ENCODE results near the gene TBC1D22B. TPM values are rescaled to one million over a fixed set of nuclear protein-coding genes. Genes with fewer than 3 reads are reported as not detected.
"Not testable (repeated sequence)": the region's sequence is repeated elsewhere in the genome, so short reads cannot be mapped to it uniquely, and the experiment has no call there.

TBC1D22B gene
- total RNA-seq, 6 experiments from 2014 or later = 1.3 to 4.0 (median 2.8) TPM

GRCh38 chr6:37323580-37323979 lies 66.0 kb downstream of the TBC1D22B start:
- DNase-seq = no peak
- WGBS (ENCODE audit: insufficient coverage, low coverage, low lambda C conversion rate, missing lambda C conversion rate) = 13% methylated on average over 3 of the region's 3 CpGs
- ATAC-seq = peak in 3 of 4 donors; percentile 8 to 46 (median 26)
- peak overlapping the region in 1 of 3 donors; percentile 55 for H3K27ac ChIP-seq
- intact Hi-C loops (cut with DNase I) = loop anchor here in 1 of 2 donors (10.0 kb wide), 1 partner anchor 371 kb away; the partner anchor contains the start of gene MDGA1
- no peaks in the 10 kb centered on the region for H3K9me3 ChIP-seq
- no peaks in the 10 kb centered on the region for H3K27me3 ChIP-seq
- peaks cover 0 to 19% (median 0%) of the 10 kb centered on the region in 4 donors for H3K36me3 ChIP-seq
- TF ChIP-seq CTCF (IDR thresholded peaks at IDR 0.05) (no peak), POLR2A (IDR thresholded peaks at IDR 0.05) (no peak)
- peaks cover 0 to 20% (median 10%) of the 10 kb centered on the region in 4 donors for H3K4me1 ChIP-seq
- no peak overlapping the region for H3K4me3 ChIP-seq

GRCh38 chr6:37324131-37325033 lies 66.8 kb downstream of the TBC1D22B start:
- Histone ChIP-seq H3K4me3 (no peak overlapping the region), H3K4me1 (peaks cover 0 to 20% (median 10%) of the 10 kb centered on the region in 4 donors), H3K36me3 (peaks cover 0 to 11% (median 0%) of the 10 kb centered on the region in 4 donors), H3K27me3 (no peaks in the 10 kb centered on the region), H3K27ac (peak overlapping the region; percentile 42 to 55 (median 55)), H3K9me3 (no peaks in the 10 kb centered on the region)
- 61% methylated on average over 4 of the region's 4 CpGs for WGBS (ENCODE audit: insufficient coverage, low coverage, low lambda C conversion rate, missing lambda C conversion rate)
- peak in 2 of 4 donors; percentile 2 to 49 for ATAC-seq
- DNase-seq = no peak
- intact Hi-C loops (cut with DNase I) = loop anchor here in 1 of 2 donors (10.0 kb wide), 1 partner anchor 370 kb away; the partner anchor contains the start of gene MDGA1
- TF ChIP-seq POLR2A (IDR thresholded peaks at IDR 0.05) (no peak), CTCF (IDR thresholded peaks at IDR 0.05) (no peak)

- intact Hi-C loops (cut with DNase I); H3K9me3 ChIP-seq; H3K4me3 ChIP-seq; H3K4me1 ChIP-seq; H3K27ac ChIP-seq; H3K27me3 ChIP-seq; H3K36me3 ChIP-seq: not testable (repeated sequence)
- WGBS (ENCODE audit: insufficient coverage, low coverage, low lambda C conversion rate, missing lambda C conversion rate) = 60% methylated on average over 10 of the region's 10 CpGs
- DNase-seq (peak in 2 of 3 donors; percentile 24 to 57), ATAC-seq (peak in 1 of 4 donors; percentile 13)
These were observed 72.8 kb downstream of the TBC1D22B start for GRCh38 chr6:37330345-37330744.

DNA sequence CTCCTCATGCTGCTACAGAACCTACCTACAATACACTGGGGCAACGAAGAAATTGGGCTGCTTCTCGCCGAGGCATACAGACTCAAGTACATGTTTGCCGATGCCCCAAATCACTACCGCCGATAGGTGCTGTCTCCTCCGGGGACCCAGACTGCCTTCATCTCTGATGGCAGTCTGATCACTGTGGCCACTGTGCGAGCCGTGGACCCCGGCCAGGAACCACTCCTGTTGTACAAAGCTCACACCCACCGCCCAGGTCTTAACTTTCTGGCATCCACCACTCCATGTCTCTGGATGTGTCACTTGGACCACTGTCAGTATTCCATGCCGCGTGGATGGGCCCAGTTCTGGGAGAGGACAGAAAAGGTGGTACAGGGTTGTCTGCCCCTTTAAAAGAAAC lies 73.5 kb downstream of the TBC1D22B start:
- Histone ChIP-seq H3K9me3 (no peaks in the 10 kb centered on the region), H3K27me3 (no peaks in the 10 kb centered on the region), H3K4me1 (no peaks in the 10 kb centered on the region), H3K36me3 (peaks cover 0 to 5% (median under 1%) of the 10 kb centered on the region in 4 donors), H3K27ac (no peak overlapping the region), H3K4me3 (no peak overlapping the region)
- intact Hi-C loops (cut with DNase I) = no loop called here
- DNase-seq (no peak), ATAC-seq (no peak)
- WGBS (ENCODE audit: insufficient coverage, low coverage, low lambda C conversion rate, missing lambda C conversion rate) = 90% methylated on average over 10 of the region's 13 CpGs
- TF ChIP-seq POLR2A (IDR thresholded peaks at IDR 0.05) = no peak
- no peak for TF ChIP-seq CTCF (IDR thresholded peaks at IDR 0.05)

DNA sequence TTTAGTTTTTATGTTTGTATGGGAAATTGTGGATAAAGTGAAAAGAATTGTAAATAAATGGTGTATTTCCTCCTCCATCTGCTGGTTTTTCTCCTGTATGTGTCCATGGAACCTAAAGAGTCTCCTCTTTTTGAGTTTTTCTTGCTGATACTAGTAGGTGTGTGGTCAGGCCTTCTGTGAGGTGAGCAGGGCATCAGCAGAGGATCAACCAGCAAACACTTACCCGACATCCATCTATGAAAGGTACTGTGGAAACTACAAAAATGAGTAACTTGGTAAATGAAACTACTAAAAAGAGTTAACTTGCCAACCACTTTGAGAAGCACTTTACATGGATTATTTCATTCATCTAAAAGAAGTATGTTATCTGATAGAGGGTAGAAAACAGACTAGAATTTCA lies 75.3 kb downstream of the TBC1D22B start:
- no peak for TF ChIP-seq CTCF (IDR thresholded peaks at IDR 0.05)
- no peak for TF ChIP-seq POLR2A (IDR thresholded peaks at IDR 0.05)
- Histone ChIP-seq H3K27me3 (no peaks in the 10 kb centered on the region), H3K4me3 (no peak overlapping the region), H3K36me3 (peaks cover 0 to 5% (median under 1%) of the 10 kb centered on the region in 4 donors), H3K9me3 (no peaks in the 10 kb centered on the region), H3K27ac (no peak overlapping the region), H3K4me1 (no peaks in the 10 kb centered on the region)
- intact Hi-C loops (cut with DNase I) = no loop called here
- WGBS (ENCODE audit: insufficient coverage, low coverage, low lambda C conversion rate, missing lambda C conversion rate) = 77% methylated on average over 1 of the region's 1 CpG
- ATAC-seq = no peak
- DNase-seq = no peak
